Mesothelial cell of epicardium (in vitro differentiated cells): Measurements from ENCODE around the gene CAMTA1. TPM values are rescaled to one million over a fixed set of nuclear protein-coding genes. Genes with fewer than 3 reads are reported as not detected.

Experiments used
- DNase-seq, 2 experiments: peaks; one replicate each; pipeline ENCODE4 v3.0.0; 2021; ENCODE audit warnings: low spot score in 2 of 2; ENCODE audit not compliant: unreplicated experiment in 2 of 2
- H3K27ac Mint-ChIP-seq: 2 replicates; pipeline ENCODE4 v1.8.0; 2021; ENCODE audit warnings: mixed read lengths
- H3K27me3 Mint-ChIP-seq: 2 replicates; pipeline ENCODE4 v1.8.0; 2021; ENCODE audit warnings: low read depth, mixed read lengths
- H3K36me3 Mint-ChIP-seq: 2 replicates; pipeline ENCODE4 v1.8.0; 2021; ENCODE audit warnings: mixed read lengths
- H3K4me1 Mint-ChIP-seq: 2 replicates; pipeline ENCODE4 v1.8.0; 2021; ENCODE audit warnings: mixed read lengths
- H3K4me3 Mint-ChIP-seq: 2 replicates; pipeline ENCODE4 v1.8.0; 2021; ENCODE audit warnings: mild to moderate bottlenecking, moderate library complexity, mixed read lengths
- H3K9me3 Mint-ChIP-seq: 2 replicates; pipeline ENCODE4 v1.8.0; 2021; ENCODE audit warnings: mixed read lengths
- total RNA-seq: library from RNA; stranded (reverse); gene quantifications from 3 replicates; pipeline ENCODE4 v1.2.1, GENCODE V29; 2021
- TF ChIP-seq, protein P1 (sequence below): fragments of 200-600 bp; sonication (generic); IDR thresholded peaks from one replicate; pipeline ENCODE4 v1.5.0; 2021; ENCODE audit warnings: antibody characterized with exemption; ENCODE audit not compliant: unreplicated experiment

Gene CAMTA1
- total RNA-seq, 1 donor from 2014 or later: 70.4 TPM

DNA sequence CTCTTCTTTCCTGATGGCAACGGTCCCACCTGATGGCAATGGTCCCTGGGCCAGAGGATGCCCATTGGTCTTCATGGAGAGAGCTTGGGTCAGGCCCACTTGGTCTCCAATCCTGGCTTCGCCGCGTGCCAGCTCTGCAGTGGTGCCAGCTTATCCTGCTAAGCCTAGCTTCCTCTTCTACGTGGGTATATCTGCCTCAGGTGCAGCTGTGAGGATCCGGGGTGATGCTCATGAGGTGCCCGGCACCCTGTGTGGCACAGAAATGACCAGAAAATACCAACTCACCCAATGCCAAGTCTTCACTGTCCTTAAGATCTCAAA is 437.4 kb downstream of the CAMTA1 start:
- no peak overlapping the region for H3K27ac Mint-ChIP-seq
- H3K4me1 Mint-ChIP-seq: no peaks in the 10 kb centered on the region
- no peak for DNase-seq
- H3K9me3 Mint-ChIP-seq: no peaks in the 10 kb centered on the region
- TF ChIP-seq, protein P1, sequence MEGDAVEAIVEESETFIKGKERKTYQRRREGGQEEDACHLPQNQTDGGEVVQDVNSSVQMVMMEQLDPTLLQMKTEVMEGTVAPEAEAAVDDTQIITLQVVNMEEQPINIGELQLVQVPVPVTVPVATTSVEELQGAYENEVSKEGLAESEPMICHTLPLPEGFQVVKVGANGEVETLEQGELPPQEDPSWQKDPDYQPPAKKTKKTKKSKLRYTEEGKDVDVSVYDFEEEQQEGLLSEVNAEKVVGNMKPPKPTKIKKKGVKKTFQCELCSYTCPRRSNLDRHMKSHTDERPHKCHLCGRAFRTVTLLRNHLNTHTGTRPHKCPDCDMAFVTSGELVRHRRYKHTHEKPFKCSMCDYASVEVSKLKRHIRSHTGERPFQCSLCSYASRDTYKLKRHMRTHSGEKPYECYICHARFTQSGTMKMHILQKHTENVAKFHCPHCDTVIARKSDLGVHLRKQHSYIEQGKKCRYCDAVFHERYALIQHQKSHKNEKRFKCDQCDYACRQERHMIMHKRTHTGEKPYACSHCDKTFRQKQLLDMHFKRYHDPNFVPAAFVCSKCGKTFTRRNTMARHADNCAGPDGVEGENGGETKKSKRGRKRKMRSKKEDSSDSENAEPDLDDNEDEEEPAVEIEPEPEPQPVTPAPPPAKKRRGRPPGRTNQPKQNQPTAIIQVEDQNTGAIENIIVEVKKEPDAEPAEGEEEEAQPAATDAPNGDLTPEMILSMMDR: no peak
- H3K4me3 Mint-ChIP-seq: no peak overlapping the region
- peaks cover 33% of the 10 kb centered on the region for H3K27me3 Mint-ChIP-seq
- no peaks in the 10 kb centered on the region for H3K36me3 Mint-ChIP-seq

DNA sequence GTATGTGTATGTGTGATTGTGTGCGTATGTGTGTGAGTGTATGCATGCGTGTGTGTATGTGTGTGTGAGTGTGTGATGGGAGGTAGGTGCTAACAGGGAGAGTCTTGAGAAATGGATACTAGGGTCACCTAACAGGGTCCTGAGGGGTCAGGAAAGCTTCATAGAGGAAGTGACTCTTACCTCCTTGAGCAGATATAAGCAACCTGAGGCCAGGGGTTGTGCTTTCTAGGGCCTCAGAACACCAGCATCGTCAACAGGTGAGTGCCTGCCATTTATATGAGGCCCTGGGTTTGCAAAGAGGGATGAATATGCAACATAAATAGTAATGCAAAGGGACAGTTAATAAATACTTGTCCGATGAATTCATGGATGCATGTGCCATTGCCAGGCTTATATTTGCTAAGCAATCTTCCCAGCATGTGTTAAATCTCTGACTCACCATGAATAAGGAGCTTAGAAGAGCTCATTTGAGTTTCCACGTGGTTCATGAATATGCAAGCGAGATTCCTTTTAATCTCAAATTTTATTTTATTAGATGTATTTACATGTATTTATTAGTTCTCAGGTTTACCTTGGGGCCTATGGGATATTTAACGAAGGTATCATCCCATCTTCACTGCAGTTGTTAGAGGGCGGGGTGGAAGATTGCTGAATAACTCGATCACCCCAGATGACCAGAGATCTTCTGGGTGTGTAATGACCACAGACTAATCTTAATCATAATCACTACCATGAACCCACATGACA is 438.3 kb downstream of the CAMTA1 start:
- Mint-ChIP-seq H3K4me1 (no peaks in the 10 kb centered on the region), H3K9me3 (no peaks in the 10 kb centered on the region), H3K27ac (no peak overlapping the region), H3K4me3 (no peak overlapping the region), H3K36me3 (no peaks in the 10 kb centered on the region), H3K27me3 (peaks cover 33% of the 10 kb centered on the region)
- TF ChIP-seq, protein P1: no peak
- DNase-seq: no peak

DNA sequence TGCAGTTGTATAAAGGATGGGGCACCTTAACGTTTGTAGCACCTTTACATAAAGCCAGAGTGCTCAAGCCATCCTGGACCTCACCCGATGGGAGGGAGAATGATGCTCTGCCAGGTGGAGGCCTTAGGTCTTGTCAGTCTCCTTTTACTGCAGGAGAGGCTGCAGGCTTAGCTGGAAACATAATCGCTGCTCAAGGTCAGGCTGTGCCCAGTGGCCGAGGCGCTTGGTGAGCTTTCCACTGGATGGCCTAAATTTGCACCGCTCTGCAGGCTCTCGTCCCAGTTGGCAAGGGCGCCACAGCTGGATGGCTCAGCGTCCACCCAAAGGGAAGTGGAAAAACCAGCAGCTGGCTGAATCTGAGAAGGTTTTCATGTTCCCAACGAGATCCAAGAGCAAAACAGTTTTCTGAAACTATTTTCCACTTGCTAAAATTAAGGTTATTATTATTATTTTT is 438.9 kb downstream of the CAMTA1 start:
- H3K27ac Mint-ChIP-seq: no peak overlapping the region
- H3K36me3 Mint-ChIP-seq: no peaks in the 10 kb centered on the region
- TF ChIP-seq, protein P1: no peak
- no peak overlapping the region for H3K4me3 Mint-ChIP-seq
- H3K9me3 Mint-ChIP-seq: no peaks in the 10 kb centered on the region
- DNase-seq: no peak
- peaks cover 30% of the 10 kb centered on the region for H3K27me3 Mint-ChIP-seq
- H3K4me1 Mint-ChIP-seq: no peaks in the 10 kb centered on the region

DNA sequence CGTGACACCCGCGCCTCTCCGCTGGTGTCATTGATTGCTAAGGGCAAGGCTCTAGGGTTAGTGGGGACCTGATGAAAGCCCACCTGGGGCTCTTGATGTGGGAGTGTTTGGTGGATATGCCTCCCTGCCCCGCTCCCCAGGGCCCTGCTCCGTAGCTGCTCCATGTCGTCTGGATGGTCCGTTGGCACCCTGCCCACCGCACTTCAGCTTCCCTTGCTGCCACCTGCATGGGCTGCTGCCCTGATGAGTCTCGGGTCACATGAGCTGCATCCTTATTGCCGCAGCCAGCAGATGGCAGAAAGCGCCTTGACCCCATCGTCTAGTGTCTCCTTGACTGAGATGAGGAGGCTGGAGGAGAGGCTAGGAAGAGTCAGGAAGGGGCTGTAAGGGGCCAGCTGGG is 439.4 kb downstream of the CAMTA1 start:
- Mint-ChIP-seq H3K27me3 (peaks cover 30% of the 10 kb centered on the region), H3K9me3 (no peaks in the 10 kb centered on the region), H3K4me3 (no peak overlapping the region), H3K4me1 (no peaks in the 10 kb centered on the region), H3K27ac (no peak overlapping the region), H3K36me3 (no peaks in the 10 kb centered on the region)
- TF ChIP-seq, protein P1: no peak
- DNase-seq: no peak

DNA sequence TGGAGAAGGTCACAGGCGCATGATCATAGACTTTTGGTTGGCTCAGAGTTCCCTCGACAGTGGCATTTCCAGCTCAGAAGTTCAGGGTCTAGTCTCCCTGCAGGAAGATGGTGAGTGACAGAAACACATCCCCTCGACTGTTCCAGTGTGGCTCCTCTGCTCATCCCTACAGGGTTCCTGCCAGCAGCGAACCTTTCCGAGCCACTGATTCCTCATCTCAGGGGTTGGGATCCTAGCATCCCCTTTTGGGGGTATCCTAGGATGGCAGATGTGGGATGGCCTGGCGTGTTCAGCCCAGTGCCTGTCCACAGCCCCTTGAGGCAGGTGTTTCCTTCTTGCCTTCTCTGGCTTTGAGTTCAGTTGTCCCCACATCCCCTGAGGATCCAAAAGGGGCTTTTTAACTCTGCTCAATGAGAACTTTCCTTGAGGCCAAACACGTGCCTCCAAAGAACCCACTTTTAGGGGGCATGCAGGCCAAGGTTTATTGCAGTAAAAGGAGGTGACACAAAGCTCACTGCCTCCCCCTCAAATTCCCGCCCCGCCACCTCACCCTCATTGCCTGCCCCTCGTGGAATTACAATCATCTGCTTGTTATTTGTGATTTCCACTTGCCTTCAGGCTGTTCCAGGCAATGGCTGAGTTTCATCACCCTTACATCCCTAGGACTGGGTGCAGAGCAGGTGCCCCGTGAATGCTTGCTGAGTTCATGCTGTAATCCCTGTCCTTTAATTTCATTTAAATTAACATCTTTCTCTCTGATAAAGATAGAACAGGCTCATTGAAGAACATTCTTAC is 440.7 kb downstream of the CAMTA1 start:
- Mint-ChIP-seq H3K4me1 (no peaks in the 10 kb centered on the region), H3K27ac (no peak overlapping the region), H3K4me3 (no peak overlapping the region), H3K27me3 (peaks cover 32% of the 10 kb centered on the region), H3K36me3 (no peaks in the 10 kb centered on the region), H3K9me3 (no peaks in the 10 kb centered on the region)
- TF ChIP-seq, protein P1: no peak
- DNase-seq: no peak
